GM18861 (cell line): ENCODE results near the gene SCUBE3.

Source experiments
- ATAC-seq: cut with Tn5 transposase; IDR thresholded peaks from one replicate; pipeline ENCODE4 v1.9.1; 2021; ENCODE audit not compliant: unreplicated experiment

SCUBE3 gene

DNA sequence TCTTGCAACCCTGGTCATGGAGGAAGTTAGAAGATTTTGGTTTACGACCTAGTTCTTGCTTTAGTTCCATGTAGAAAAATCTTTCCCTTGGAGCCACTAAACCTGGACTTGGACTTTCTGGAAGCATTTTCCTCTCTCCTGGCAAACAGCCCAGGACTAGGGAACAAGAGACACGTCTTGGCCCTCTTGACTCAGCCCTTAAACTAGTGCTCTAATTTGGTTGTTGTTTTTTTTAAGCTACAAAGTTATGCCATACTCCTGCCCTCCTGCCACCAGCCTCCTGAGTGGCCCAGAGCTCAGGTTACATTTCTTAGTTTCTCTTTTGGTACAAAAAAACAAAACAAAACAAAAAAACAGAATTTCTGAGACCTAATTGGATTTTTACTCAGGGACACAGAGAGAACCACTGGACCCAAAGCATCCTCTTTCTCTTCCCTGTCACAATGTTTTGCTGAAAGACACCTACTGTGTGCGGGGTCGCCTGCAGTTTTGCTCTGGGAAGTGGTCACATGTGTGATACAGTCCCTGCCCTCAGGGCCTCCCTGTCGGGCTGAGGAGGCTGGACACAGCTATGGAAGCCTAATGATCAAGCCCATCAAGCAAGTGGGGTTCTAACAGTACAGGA lies 32.3 kb upstream of the SCUBE3 start:
- no peak for ATAC-seq

DNA sequence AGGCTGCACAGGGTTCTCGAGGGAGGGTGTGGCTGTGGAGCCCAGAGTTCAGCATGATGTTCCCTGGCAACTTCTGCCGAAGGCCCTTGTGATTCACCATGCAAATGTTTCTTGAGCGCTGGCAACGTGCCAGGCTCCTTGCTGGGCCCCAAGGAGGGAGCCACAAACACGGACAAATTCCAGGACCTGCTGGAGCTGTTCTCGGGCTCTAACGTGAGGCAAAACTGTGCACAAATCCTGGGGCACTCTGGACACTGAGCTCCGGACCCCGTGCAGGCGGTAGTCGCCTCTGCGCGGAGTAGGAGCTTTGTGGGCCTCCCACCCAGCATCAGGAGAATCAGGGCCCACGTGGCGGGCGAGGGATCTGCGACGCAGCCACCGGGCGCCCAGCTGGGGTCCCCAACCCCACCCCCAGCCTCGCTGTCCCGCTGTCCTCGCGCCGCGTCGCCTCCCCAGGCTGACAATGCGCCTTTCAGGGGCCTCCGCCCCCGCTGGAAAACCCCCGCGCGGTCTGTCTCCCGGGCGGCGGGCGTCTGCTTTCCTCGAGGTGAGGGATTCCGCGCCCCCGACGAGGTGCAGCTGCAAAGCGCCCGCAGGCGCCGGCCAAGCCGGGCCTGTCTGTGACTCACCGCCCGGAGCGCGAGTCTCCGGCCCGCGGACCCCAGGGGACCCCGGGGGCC lies 31.7 kb upstream of the SCUBE3 start:
- no peak for ATAC-seq

DNA sequence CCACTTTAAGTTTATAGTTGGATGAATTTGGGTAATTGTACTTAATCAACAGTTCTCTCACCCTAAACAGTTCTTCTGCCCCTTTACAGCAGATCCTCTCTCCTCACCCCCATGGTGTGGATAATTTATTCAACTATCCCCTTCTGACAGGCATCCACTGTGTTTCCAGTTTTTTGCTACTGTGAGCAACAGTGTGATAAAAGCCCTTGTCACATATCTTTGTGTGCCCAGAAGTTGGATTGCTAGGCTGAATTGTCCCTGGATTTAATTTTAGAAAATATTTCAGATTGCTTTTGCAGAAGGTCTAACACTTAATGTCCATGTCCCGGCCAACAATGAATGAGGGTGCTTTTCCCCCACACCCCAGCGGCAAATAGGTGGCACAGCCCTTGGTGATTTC lies 30.5 kb upstream of the SCUBE3 start:
- ATAC-seq = no peak

DNA sequence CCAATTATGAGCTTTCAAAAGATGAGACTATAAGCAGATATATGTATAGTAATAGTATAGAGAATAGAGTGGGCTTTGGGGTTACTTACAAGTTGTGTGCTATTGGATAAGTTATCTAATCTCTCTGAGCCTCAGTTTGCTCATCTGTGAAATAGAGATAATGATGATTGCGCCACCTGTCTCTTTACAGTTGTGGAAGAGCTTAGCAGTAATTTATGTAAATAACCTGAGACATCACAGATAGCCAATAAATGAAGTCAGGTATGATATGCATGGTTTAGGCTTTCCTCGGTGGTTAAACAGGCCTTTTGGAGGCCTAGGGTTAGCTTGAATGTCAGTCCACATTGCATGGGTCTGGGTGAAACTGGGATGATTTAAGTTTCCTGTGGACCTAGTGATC lies 29.8 kb upstream of the SCUBE3 start:
- ATAC-seq = no peak

DNA sequence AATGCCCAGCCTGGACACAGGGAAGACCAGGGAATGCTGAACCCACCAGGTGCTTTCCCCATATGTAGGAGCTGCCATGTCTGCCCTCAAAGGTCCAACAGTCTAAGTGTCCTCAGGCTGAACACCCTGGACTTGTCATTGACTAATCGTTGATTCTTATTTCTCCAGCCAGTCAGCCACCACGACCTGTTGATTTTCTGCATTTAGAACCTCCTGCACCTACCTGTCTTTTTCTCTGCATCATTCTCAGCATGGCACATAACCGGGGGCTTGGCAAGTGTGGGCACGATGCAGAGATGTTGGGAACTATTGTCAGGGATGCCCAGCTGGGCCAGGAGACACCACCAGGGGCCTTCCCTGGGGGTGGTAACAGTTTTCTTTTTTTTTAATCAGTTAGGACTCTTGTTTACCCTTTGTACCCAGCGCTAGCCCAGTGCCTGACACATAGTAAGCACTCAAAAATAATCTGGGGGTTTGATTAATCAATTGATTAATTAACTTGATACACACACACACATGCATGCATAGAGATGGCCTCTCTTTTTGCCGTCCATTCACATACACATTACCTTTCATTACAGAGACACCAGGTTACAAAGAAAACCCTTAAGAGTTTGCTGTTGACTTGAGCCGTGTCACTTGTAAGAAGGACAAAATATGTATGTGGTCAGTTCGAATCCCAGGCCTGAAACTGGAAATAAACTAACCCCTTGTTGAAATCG lies 29.0 kb upstream of the SCUBE3 start:
- no peak for ATAC-seq

DNA sequence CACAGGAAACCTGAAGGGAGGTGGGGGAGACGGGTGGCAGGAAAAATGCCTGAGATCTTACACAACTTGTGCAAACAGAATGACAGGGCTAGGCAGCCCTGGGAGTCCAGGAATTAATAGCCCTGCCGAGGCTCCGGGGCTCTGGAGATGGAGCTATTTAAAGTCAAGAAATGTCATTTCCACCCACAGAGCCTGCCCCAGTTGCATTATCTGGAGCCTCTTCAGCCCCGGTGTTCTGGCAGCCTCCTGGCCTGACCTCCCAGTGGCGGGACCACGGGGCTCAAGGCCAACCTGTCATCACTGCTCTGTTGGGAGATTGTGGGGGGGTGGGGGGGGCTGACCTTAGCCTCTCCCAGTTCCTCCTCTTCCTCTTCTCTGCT lies 28.5 kb upstream of the SCUBE3 start:
- no peak for ATAC-seq

DNA sequence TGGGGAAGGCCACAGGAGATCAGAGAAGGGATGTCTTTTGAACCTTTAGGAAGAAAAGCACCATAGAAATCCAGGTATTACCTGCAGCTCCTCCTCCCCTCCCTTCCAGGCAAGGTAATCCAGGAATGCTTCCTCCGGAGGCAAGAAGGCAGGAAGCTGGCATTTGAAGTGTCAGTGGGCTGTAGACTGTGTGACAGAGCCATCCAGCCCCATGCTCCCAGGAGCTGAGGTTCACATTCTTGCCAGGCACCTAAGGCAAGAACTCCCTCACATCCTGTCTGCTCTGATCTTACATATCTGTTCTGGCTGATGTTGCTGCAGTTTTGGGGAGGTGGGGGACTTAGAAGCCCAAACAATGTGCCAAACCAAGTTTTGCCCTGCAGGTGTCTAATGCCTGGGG lies 27.8 kb upstream of the SCUBE3 start:
- no peak for ATAC-seq

DNA sequence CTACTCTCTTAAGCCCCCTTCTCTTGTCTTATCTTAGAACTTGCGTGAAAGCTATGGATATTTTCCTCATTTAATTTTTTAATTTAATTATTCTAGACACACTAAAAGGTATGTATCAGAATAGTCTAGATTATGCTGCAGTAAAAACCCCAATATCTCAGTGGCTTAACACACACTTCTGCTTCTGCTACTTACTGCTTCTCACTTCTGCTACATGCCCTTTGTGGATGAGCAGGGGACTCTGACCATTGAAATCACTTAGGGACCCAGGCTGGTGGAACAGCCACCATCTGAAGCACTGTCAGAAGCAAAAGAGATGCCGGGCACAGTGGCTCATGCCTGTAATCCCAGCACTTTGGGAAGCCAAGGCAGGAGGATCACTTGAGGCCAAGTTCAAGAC lies 27.2 kb upstream of the SCUBE3 start:
- no peak for ATAC-seq

DNA sequence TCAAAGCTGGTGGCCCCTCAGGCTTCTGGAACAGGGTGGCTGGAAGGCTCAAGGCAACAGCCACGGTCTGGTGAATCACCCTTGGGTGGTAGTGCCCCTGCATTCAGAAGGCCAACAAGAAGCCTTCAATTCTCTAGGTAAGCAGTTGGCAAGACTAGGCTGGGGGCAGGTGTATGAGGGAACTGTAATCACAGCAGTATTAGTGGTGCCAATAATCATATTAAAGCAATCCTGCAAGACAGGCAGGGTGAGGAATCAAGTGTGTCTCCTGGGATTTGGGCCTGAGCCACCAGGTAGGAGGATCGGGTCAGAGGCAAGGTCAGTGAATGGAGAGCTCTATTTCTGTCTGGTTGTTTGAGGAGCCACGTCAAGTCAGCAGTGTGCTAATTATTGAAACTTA lies 24.9 kb upstream of the SCUBE3 start:
- no peak for ATAC-seq

DNA sequence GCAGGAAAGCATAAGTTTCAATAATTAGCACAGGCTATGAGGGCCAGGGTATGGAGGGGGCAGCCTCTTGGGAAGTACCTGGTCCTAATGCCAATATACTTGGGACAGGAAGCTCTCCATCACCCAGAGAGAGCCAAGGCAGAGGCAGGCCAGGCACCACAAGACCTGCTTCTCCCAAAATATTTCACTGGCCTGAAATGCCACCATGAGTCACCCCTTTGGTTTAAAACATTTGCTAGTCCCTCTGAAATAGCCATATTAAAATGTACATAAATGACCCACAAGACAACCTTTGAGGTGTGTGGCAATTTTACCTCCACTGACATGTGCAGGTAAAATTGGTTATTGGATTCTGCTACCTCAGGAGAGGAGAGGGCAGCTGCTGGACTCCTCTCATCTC lies 23.4 kb upstream of the SCUBE3 start:
- no peak for ATAC-seq

DNA sequence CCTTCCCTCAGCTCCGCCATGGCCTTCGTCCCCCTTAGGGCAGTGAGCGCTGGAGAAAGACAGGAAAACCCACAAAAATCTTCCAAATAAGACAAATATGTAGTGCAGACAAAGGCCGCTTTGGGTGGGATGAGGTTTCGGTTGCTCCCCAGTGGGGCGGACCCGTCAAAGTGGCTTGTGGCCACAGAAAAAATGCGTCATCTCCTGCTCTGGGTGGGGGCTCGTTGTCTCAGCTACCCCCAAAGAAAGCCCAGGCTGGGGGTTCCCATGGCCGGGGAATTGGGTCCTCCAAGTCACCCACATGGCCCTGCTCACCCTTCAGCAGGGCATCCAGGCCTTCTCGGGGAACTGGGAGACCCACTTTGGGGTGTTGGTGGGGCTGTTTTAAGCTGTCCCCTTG lies 21.9 kb upstream of the SCUBE3 start:
- ATAC-seq = no peak

DNA sequence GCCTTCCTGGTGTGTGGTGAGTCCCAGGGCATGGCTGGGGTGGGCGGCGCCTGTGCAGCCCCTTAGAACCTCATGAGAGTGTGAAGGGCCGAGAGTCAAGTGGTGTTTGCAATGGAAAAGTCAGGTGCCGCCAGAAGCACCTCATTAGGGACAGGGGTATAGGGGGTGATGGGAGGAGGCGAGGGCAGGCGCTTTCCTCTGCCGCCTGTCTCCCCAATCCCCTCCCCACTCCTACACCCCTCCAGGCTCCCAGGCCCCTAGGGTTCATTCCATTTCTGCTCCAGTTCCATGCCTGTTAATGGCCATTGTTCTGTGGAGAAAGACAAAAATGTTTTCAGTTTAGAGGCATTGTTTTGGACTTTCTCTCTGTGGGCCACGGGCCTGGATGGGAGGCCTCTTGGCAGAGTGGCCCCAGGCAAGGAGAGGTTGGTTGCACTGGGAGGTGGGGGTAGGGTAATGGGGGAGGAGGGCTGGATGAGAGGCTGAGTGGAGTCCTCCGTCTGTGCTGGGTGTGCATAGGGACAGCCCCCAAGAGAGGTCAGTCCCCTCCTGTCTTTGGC lies 21.4 kb upstream of the SCUBE3 start:
- no peak for ATAC-seq

DNA sequence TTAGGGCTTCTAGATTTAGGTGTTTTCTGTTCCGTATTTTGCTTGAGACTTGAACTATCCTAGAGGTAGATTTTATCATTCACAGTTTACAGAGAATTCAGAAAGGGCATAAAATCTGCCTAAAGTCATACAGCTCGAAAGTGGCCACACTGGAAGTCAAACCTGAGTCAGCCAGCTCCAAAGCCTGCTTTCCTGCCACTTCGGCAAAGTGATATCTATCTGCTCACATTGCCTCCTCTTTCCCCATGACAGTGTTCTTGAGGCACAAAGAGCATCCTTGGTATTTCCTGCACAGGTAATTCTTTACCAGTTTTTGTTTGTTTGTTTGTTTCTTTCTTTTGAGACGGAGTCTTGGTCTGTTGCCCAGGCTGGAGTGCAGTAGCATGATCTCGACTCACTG lies 19.4 kb upstream of the SCUBE3 start:
- ATAC-seq = no peak

DNA sequence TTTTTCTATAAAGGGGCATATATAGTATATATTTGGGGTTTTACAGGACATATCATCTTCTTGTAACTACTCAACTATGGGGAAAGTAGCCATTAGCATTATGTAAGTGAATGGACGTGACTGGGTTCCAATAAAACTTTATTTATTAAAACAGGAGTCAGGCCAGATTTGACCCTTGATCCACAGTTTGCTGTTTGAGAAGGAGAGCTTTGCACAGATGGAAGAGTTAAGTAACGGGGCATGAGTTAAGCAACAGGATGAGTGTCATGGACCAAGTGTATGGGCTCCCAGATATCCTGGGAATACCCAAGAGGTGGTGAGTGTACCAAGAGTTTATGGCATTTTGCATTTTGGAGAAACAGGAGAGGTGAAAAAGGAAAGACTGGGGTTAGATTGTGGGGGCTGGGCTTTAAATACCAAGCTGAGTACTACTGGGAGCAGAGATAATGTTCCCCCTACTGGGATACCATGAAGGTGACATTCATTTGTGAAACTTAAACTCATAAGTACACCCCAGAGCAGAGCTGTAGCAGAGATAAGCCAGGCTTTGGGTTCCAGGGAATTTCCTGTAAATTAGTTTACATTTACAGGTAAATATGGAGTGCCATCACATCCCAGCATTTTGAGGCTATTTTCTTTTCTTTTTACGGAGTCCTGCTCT lies 18.5 kb upstream of the SCUBE3 start:
- ATAC-seq = no peak

DNA sequence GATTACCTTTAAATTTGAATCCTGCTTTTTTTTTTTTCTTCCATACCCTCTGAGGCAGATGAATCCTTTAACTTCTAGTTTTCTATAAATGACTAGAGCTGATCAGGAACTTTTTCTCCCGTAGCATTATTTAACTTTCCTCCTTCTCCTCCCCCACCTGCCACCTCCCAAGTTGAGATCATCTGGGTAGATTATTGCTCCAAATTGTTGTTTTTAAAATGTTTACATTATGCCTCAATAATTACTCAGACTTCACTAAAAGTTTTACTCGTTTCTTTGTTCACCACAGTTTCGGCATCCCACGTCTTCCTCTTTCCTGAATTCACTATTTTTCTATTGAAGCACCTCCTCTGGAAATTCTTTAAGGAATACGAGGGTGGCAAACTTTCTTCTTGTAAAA lies 16.6 kb upstream of the SCUBE3 start:
- ATAC-seq = no peak

DNA sequence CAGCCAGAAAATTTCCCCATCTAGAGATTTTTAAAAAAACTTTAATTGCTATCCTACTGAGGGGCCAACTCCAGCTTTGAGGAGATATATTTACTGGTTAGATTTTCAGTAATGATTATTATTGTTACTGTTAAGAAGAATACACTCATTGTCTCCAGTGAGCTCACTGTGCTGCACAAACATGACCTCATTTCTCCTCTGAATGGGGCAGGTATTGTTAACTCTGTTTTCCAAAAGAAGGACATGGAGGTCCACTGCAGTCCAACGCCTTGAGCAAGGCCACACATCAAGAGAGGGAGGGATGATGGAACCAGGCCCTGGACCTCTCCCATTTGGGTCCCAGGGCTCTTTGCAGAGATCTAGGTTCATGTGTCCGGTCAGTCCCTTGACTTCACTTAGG lies 13.9 kb upstream of the SCUBE3 start:
- no peak for ATAC-seq

DNA sequence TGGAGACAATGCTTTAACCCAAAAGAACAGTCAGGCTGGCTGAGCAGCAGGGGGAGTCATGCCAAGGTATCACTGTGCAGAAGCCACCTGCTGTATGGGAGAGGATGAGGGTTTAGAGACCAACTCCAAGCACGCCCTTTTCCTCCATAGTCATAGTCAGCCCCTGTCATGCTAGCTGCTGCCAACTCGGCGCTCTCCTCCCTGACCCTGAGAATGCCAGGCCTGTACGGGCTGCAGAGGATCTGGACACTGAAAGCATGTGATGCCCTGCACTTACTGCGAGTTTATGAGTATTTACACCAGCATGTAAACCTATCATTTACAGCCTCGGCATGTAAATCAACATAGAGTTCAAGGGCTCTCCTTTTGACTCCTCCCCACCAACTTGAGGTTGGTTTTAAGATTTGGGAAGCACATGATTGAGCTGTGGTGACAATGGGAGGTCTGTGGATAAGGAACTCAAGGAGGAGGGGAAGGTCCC lies 11.7 kb upstream of the SCUBE3 start:
- no peak for ATAC-seq

DNA sequence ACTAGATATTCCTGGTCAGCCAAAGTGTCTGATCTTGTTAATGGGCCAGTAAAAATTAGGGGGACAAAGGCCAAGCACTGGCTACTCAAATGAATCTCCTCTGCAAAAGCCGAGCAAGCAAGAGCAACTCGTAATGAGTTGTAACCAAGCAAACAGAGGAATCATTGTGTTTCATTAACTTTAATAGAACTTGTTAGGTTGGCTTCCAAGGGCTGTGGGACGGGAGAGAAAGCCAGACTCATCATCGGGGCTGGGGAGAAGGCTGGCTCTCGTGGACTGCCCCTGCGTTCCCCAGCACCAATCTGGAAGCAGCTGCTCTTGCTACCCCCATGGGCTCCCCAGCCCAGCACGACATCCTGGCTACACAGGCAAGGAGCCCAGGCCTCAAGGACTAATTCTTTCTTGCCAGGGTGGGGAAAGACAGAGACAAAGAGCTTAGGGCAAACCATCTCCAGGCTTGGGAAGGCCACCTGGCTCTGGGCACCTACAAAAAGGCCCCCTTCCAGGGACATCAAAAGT lies 10.5 kb upstream of the SCUBE3 start:
- ATAC-seq = no peak

DNA sequence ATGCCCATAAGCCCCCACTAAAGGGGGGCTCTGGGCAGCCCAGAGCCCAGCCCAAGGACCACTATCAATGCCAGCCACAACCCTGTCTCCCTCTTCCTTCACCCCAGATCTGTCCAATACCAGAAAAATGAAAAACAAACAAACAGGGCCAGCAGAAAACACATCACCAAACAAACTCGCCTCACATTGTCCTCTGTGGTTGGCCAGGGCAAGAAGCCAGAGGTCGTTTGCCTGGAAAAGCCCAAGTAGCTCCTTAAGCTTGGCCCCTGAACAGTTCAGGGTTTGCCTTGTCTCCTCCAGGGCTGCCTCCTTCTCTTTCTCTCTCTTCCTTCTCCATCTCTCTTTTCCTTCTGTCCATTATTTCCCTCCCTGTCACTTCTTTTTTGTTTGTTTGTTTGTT lies 10.1 kb upstream of the SCUBE3 start:
- ATAC-seq = no peak

DNA sequence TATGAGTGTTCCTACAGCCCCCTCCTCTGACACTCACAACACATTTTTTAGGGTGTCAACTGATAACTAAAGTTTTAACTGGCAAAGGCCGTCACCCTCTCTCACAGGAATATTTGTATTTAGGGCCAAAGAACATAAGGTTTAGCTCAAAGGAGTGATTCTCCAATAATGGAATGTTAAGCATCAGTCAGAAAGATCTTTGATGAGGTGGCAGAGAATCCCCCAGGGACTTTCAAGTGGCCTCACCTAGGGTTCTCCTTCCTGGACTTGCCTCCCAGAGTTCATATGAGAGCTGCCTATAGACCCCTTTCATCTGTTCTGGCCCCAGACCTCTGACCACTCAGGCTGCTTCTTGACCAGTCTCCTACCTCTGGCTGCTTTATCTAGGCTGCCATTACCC lies 7.4 kb upstream of the SCUBE3 start:
- ATAC-seq = no peak

DNA sequence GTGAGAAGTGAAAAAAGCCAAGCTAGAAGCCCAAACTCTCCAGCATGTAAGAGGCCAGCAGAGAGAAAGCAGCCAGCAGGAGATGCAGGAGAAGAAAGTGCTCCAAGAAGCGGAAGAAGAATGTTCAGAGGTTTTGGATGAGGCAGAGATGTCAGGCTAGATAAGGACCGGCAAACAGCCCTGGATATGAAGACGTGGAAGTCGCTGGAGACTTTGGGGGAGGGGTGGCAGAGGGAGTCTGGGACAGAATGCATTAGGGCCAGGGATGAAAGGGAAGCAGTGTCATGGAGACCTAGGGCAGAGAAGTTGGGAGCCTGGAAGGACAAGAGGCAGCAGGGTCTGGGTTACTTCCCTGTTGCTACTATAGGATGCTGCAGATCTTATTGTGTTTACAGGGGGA lies 5.3 kb upstream of the SCUBE3 start:
- ATAC-seq = no peak
